Measurements from ENCODE around the gene CTXN1.
"Not testable (repeated sequence)": the region's sequence is repeated elsewhere in the genome, so short reads cannot be mapped to it uniquely, and the experiment has no call there.

Gene CTXN1

GRCh38 chr19:7900401-7900870, 25.5 kb downstream of the CTXN1 start:
- DNase-seq (ENCODE audit: low read depth) = no peak

GRCh38 chr19:7899751-7900378, 26.1 kb downstream of the CTXN1 start:
- no peak for DNase-seq (ENCODE audit: low read depth)

GRCh38 chr19:7898967-7899366, 27.0 kb downstream of the CTXN1 start:
- no peak for DNase-seq (ENCODE audit: low read depth)

GRCh38 chr19:7897292-7897691, 28.6 kb downstream of the CTXN1 start:
- DNase-seq (ENCODE audit: low read depth) = no peak

- DNase-seq (ENCODE audit: low read depth) = no peak
Measured at GRCh38 chr19:7895565-7895964, 30.4 kb downstream of the CTXN1 start.

- no peak for DNase-seq (ENCODE audit: low read depth)
Measured at GRCh38 chr19:7894612-7895309, 31.2 kb downstream of the CTXN1 start.

GRCh38 chr19:7893362-7894101, 32.4 kb downstream of the CTXN1 start:
- DNase-seq (ENCODE audit: low read depth) = not testable (repeated sequence)

- DNase-seq (ENCODE audit: low read depth) = no peak
Measured at GRCh38 chr19:7888826-7889217, 37.1 kb downstream of the CTXN1 start.

- DNase-seq (ENCODE audit: low read depth) = no peak
Measured at GRCh38 chr19:7888145-7888825, 37.6 kb downstream of the CTXN1 start, which contains the start of gene LRRC8E. Gene LRRC8E (plus strand): TSS chr19:7888510. CDS start chr19:7895604, 7,094 bp downstream.

- no peak for DNase-seq (ENCODE audit: low read depth)
Measured at GRCh38 chr19:7887408-7888144, 38.4 kb downstream of the CTXN1 start.

- no peak for DNase-seq (ENCODE audit: low read depth)
Measured at GRCh38 chr19:7885818-7886217, 40.1 kb downstream of the CTXN1 start.

- DNase-seq (ENCODE audit: low read depth) = no peak
Measured at GRCh38 chr19:7883796-7884570, 42.0 kb downstream of the CTXN1 start.

GRCh38 chr19:7883105-7883504, 42.8 kb downstream of the CTXN1 start:
- DNase-seq (ENCODE audit: low read depth) = no peak

- DNase-seq (ENCODE audit: low read depth) = no peak
Measured at GRCh38 chr19:7881910-7882309, 44.0 kb downstream of the CTXN1 start.

- no peak for DNase-seq (ENCODE audit: low read depth)
Measured at GRCh38 chr19:7879836-7880235, 46.1 kb downstream of the CTXN1 start.

GRCh38 chr19:7879111-7879807, 46.7 kb downstream of the CTXN1 start:
- DNase-seq (ENCODE audit: low read depth) = no peak

- DNase-seq (ENCODE audit: low read depth) = no peak
Measured at GRCh38 chr19:7877249-7877836, 48.6 kb downstream of the CTXN1 start.

GRCh38 chr19:7874897-7875273, 51.0 kb downstream of the CTXN1 start:
- no peak for DNase-seq (ENCODE audit: low read depth)
